NCI-H460 (cell line): ENCODE measurements around the gene CABP2. TPM values are rescaled to one million over a fixed set of nuclear protein-coding genes. Genes with fewer than 3 reads are reported as not detected.

Source experiments
- DNase-seq: peaks from one replicate; pipeline ENCODE4 v3.0.0-alpha.2; 2016; ENCODE audit warnings: low read depth; ENCODE audit errors: extremely low read depth
- total RNA-seq: library from RNA; depleted of rRNA; stranded (reverse); fragments of >200 nt; shearing (Covaris generic); gene quantifications from 2 replicates; pipeline ENCODE4 v1.2.3, GENCODE V29; 2014

Gene CABP2
- total RNA-seq, 1 experiment from 2014 or later = not detected

- DNase-seq = no peak
Observed at GRCh38 chr11:67541198-67541597, 18.0 kb upstream of the CABP2 start.

GRCh38 chr11:67539550-67539949, 16.3 kb upstream of the CABP2 start:
- DNase-seq = no peak

DNA sequence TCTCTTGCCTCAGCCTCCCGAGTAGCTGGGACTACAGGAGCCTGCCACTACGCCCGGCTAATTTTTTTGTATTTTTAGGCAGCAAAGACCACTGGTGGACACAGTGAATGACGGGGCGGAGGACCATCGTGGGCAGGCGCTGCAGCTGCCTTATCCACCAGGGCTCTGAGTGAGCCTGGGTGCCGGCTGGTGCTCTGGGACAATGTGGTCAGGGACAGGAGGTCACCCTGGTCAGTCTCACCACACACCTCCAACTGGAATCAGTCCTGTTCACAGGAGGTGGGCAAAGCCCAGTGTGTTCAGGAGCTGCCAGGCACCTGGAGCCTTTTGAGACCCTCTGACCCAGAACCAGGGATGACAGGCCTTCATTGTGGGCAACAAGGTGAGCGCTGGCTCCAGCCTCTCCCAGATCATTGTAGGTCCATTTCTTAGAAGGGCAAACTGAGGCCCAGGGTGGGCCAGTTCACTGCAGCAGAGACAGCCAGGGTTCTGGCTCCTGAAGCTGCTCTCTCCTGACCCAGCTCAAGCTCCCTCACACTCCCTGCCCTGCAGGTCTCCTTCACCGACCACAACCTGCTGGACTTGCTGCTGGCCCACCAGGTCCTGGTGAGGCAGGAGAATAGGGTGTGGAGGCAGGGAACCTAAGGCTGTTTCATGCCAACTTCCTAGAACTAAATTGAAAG, 15.7 kb upstream of the CABP2 start:
- no peak for DNase-seq

- no peak for DNase-seq
Observed at GRCh38 chr11:67538306-67538705, 15.1 kb upstream of the CABP2 start.

DNA sequence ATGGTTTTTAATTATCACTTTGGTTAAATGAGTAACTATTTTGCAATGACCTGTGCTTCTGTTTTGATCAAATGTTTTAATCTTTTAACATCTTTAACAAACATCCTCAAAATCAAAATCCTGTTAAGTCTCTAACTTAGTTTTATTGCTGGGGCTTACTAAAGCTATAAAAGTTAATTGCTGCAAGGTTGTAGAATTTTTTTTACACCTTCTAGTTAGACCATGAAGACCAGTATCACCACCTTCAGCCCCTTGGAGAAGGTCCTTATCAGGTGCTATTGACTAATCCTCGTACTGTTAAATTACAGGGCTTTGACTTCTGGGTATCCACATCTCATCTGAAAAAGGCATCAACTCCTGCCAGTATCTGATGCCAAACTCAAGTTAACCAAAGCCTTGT, 12.3 kb upstream of the CABP2 start:
- no peak for DNase-seq

DNA sequence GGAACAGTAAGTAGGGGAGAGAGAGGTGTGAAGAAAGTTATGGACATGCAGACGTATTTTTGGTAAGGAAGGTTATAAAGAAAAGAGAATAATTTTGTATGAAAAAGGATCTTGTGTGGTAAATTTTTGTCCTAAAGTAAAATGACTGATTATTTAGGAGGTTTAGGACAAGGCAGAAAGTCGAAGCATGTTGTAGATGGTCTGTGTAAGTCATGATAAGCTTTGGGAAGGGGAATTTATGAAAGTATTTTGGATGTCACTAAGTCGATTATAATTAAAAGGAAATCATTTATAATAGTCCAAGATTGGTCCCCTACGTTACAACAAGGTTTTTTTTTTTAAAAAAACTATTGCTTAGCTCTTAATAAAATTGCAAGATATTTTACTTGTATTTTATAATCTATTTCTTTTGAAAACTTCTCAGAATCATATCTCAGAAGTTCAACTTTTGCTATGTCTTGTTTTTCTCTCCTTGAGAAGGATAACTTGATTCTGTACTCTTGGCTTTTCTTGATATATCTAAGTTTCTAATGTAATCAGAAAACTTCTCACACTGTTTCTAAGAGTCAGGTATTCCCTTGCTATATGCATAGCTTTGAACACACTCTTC, 10.9 kb upstream of the CABP2 start:
- DNase-seq = no peak

- DNase-seq = no peak
Observed at GRCh38 chr11:67532889-67533288, 9.6 kb upstream of the CABP2 start.

DNA sequence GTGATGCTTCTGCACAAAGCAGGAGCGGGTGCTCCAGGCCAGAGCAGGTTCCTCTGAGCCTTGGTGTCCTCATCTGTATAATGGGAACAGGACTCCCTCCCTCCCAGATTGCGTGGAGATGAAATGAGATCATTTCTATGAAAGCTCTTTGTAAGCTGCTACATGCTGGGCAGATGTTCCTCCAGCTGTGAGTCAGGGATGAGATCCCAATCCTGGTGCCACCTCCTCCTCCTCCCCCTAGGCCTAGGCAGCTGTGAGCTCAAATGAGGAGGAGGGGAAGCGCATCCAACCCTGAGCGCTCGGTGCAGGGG, 7.0 kb upstream of the CABP2 start:
- no peak for DNase-seq

DNA sequence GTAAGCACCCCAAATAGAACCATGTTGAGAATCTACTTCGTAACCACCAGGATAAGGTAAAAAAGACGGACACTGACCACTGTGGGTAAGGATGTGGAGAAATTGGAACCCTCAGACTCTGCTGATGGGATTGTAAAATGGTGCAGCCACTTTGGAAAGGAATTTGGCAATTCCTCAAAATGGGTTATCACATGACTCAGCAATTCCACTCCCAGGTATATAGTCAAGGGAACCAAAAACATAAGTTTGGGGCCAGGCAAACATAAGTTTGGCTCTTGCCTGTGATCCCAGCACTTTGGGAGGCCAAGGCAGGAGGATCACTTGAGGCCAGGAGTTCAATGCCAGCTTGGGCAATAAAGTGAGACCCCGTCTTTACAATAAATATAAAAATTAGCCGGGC, 5.1 kb upstream of the CABP2 start:
- no peak for DNase-seq

DNA sequence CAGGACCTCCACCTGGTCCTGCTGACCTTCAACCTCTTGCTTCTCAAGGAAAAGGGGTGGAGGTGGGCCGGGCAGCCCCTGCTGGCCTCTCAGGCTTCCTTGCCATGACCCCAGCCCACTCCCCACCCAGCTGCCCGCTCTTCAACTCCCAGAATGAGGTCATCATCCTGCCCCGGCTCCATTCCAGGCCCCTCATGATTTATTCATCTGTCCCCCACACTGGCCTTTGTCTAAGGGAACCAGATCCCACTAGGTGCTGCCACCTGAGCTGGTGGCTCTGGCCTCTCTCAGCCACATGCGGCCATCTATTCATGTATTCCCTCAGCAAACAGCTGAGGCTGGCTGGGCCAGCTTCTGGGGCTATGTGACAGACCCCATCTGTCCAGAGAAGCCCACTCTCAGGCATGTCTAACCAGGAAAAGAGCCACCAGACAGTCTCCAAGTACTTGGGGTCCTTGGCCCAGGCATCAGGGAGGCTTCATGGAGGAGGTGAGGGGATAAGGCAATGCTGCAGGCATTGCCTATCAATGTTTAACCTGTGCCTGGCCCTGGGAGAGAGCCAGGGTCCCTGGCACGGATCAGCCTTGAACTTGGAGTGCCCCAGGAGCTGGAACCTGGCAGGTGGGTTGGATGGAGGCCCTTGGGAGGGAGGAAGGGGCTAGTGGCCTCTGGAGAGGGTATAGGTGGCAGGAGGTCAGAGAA, 2.2 kb upstream of the CABP2 start:
- no peak for DNase-seq

GRCh38 chr11:67524480-67524808, 1.2 kb upstream of the CABP2 start:
- no peak for DNase-seq

GRCh38 chr11:67523556-67524479, 572 bp upstream of the CABP2 start:
- no peak for DNase-seq

GRCh38 chr11:67522338-67522737, 908 bp downstream of the CABP2 start:
- no peak for DNase-seq

DNA sequence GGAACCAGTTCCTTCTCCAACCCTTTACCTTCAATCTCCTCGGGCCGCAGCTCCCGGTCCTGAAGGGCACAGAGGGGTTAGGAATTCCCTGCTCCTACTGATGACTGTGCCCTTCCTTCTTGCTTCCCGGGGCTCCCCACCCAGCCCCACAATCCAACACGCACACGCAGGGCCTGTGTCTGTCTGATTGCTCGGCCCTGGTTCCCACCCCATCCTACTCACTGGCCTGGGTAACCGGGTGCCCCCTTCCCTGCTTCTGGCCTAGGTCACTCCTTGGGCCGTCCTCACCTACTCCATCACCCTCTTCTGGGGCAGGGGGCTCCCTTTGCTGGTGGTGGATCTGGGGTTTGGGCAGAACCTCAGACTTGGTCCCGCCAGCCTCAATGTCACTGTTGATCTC, 1.3 kb downstream of the CABP2 start:
- no peak for DNase-seq

- DNase-seq = no peak
Observed at GRCh38 chr11:67520856-67521824, 2.1 kb downstream of the CABP2 start.

GRCh38 chr11:67519726-67520125, 3.5 kb downstream of the CABP2 start:
- no peak for DNase-seq

- no peak for DNase-seq
Observed at GRCh38 chr11:67517784-67518552, 5.3 kb downstream of the CABP2 start.

DNA sequence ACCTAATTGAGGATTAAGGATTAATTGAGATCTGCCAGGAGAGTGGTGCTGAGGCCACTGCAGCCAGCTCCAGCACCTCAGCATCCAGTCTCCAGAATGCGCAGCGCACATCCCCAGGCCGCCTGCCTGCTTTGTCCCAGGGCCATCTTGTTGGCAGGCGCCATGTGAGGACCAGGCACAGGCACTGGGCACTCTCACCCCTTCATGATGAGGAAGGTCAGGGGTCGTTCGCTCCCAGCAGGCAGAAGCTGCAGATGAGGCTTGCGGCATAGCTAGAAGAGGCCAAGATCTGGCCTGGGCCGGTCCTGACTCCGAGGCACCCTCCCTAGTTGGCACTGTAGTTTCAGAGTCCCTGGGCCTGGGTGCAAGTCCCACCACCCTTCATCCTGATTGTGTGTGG, 6.4 kb downstream of the CABP2 start:
- no peak for DNase-seq

GRCh38 chr11:67514116-67514515, 9.1 kb downstream of the CABP2 start:
- no peak for DNase-seq
